Endothelial cell of umbilical vein (primary cell): ENCODE data around the gene GABRR3. TPM values are rescaled to one million over a fixed set of nuclear protein-coding genes. Genes with fewer than 3 reads are reported as not detected.

Experiments
- BruUV-seq: library from RNA; stranded (reverse); fragments of 400-500 nt; replicated peaks from 2 replicates; lab custom pipeline; 2021; lab: Mats Ljungman, UMichigan
- CTCF ChIA-PET: fragments of 300-600, 350-600 bp; sonication (Branson Sonifier 250); formaldehyde crosslinking; loops from one replicate; lab custom pipeline; 2021; ENCODE audit warnings: antibody characterized with exemption, inconsistent platforms; lab: Charles Lee
- POLR2A ChIA-PET: fragments of 300-600, 350-600 bp; sonication (Branson Sonifier 250); formaldehyde crosslinking; loops from one replicate; lab custom pipeline; 2021; ENCODE audit warnings: antibody characterized with exemption, inconsistent platforms; lab: Charles Lee
- DNase-seq: peaks from one replicate; pipeline ENCODE4 v3.0.0-alpha.2; 2011; ENCODE audit warnings: low read depth, low spot score
- FAIRE-seq: peaks from 2 replicates; lab custom pipeline; 2011; peaks lifted over from hg19 to GRCh38; lab: Jason Lieb, UNC
- H2AFZ ChIP-seq: 2 replicates; pipeline ENCODE4 v1.6.0; 2012; ENCODE audit warnings: low read depth, low read length, control low read depth, inconsistent platforms
- H3K27ac ChIP-seq: 2 replicates; pipeline ENCODE4 v1.5.1; 2011; ENCODE audit warnings: low read depth, mild to moderate bottlenecking, control low read depth, low read length, moderate library complexity; ENCODE audit not compliant: insufficient read depth
- H3K27me3 ChIP-seq, 2 experiments: 2 replicates each; pipeline versions ENCODE4 v1.6.0 to v1.6.1; 2011; ENCODE audit warnings: low read length in 2 of 2, mixed read lengths in 1 of 2; ENCODE audit not compliant: control insufficient read depth in 2 of 2, insufficient read depth in 2 of 2
- H3K36me3 ChIP-seq, 2 experiments: 2 replicates in 1 of 2; 3 replicates in 1 of 2; pipeline ENCODE4 v1.5.1; 2011; ENCODE audit warnings: low read length in 2 of 2, mild to moderate bottlenecking in 1 of 2, moderate library complexity in 1 of 2; ENCODE audit not compliant: control insufficient read depth in 2 of 2, insufficient read depth in 2 of 2; ENCODE audit errors: extremely low read depth in 1 of 2
- H3K4me1 ChIP-seq: 3 replicates; pipeline ENCODE4 v1.5.1; 2011; ENCODE audit warnings: mild to moderate bottlenecking, low read length; ENCODE audit not compliant: control insufficient read depth, insufficient read depth; ENCODE audit errors: extremely low read depth
- H3K4me2 ChIP-seq: 2 replicates; pipeline ENCODE4 v1.6.1; 2011; ENCODE audit warnings: low read length, control low read depth, mixed read lengths; ENCODE audit not compliant: insufficient read depth
- H3K4me3 ChIP-seq, 3 experiments: fragments of 200-600 bp in 1 of 3; sonication (generic), shearing (Covaris generic) in 1 of 3; replicated peaks in 1 of 3; 2 replicates each; pipeline ENCODE4 v1.5.1; 2011 to 2016; ENCODE audit warnings: control low read depth in 3 of 3, low read length in 3 of 3, mild to moderate bottlenecking in 2 of 3, inconsistent platforms in 1 of 3, low read depth in 1 of 3, moderate library complexity in 1 of 3; ENCODE audit not compliant: insufficient read depth in 1 of 3
- H3K79me2 ChIP-seq: 2 replicates; pipeline ENCODE4 v1.6.0; 2012; ENCODE audit warnings: low read length, inconsistent platforms; ENCODE audit not compliant: control insufficient read depth, insufficient read depth
- H3K9ac ChIP-seq: replicated peaks from 2 replicates; pipeline ENCODE3; 2011; ENCODE audit warnings: low read length, control low read depth; ENCODE audit not compliant: insufficient read depth; ENCODE audit errors: extremely low read depth
- H3K9me1 ChIP-seq: replicated peaks from 3 replicates; pipeline ENCODE4 v1.6.0; 2011; ENCODE audit warnings: mild to moderate bottlenecking, low read length; ENCODE audit not compliant: control insufficient read depth, insufficient read depth; ENCODE audit errors: extremely low read depth
- H3K9me3 ChIP-seq: replicated peaks from 2 replicates; pipeline ENCODE4 v1.5.1; 2012; ENCODE audit warnings: low read length, inconsistent platforms; ENCODE audit not compliant: control insufficient read depth, insufficient read depth
- H4K20me1 ChIP-seq: replicated peaks from 2 replicates; pipeline ENCODE3; 2011; ENCODE audit warnings: mild to moderate bottlenecking, low read length; ENCODE audit not compliant: control insufficient read depth, insufficient read depth; ENCODE audit errors: extremely low read depth
- EZH2 ChIP-seq: IDR thresholded peaks from 2 replicates; pipeline ENCODE4 v1.6.1; 2012; ENCODE audit warnings: borderline replicate concordance, low read depth, mild to moderate bottlenecking, moderate library complexity, low read length, inconsistent platforms; ENCODE audit not compliant: severe bottlenecking
- FOS ChIP-seq: IDR thresholded peaks from 2 replicates; pipeline ENCODE4 v1.6.1; 2011; ENCODE audit warnings: mild to moderate bottlenecking, low read length, moderate library complexity, borderline replicate concordance; ENCODE audit not compliant: insufficient read depth
- GATA2 ChIP-seq: IDR thresholded peaks from 2 replicates; pipeline ENCODE4 v1.7.0; 2011; ENCODE audit warnings: low read depth, mild to moderate bottlenecking, moderate library complexity, mixed read lengths, low read length; ENCODE audit not compliant: insufficient read length, insufficient read depth
- JUN ChIP-seq: IDR thresholded peaks from 2 replicates; pipeline ENCODE4 v1.6.1; 2011; ENCODE audit warnings: borderline replicate concordance, low read depth; ENCODE audit not compliant: insufficient read length, insufficient read depth
- MYC ChIP-seq: IDR thresholded peaks from one replicate; pipeline ENCODE4 v1.6.1; 2011; ENCODE audit warnings: mild to moderate bottlenecking, low read depth, low read length
- POLR2A ChIP-seq: IDR thresholded peaks from 2 replicates; pipeline ENCODE4 v1.6.1; 2012; ENCODE audit warnings: low read depth, mild to moderate bottlenecking, control low read depth, low read length
- POLR2AphosphoS5 ChIP-seq: IDR thresholded peaks from 2 replicates; pipeline ENCODE4 v1.6.1; 2012; ENCODE audit warnings: low read depth, mild to moderate bottlenecking, control low read depth, low read length, moderate library complexity; ENCODE audit not compliant: insufficient read depth
- dilution Hi-C: fragments of 300-500 bp; cut with MboI; formaldehyde crosslinking; loops from one replicate; pipeline ENCODE4 v1.15.0; 2019; ENCODE audit warnings: low sequenced_read_pairs; ENCODE audit not compliant: extremely low pct_ligation_motif_present
- intact Hi-C: fragments of 100-400 bp; cut with micrococcal nuclease; formaldehyde crosslinking; loops from one replicate; pipeline ENCODE4 v1.10.0; 2022
- polyA plus RNA-seq, 4 experiments: library from polyadenylated mRNA; depleted of rRNA in 3 of 4; stranded (reverse) in 3 of 4; unstranded in 1 of 4; fragments of >200 nt; gene quantifications; 2 replicates each; pipeline versions ENCODE4 v1.2.1 to v1.2.3, GENCODE V29; 2011 to 2012; ENCODE audit warnings: missing spikeins in 1 of 4
- total RNA-seq: library from RNA; stranded (reverse); gene quantifications from 2 replicates; pipeline ENCODE4 v1.2.3, GENCODE V29; 2021
- TF ChIP-seq, protein P1 (sequence below), 2 donors: IDR thresholded peaks; 1 replicate in 1 of 2; 2 replicates in 1 of 2; pipeline ENCODE4 v1.5.1; 2011; ENCODE audit warnings: low read length in 2 of 2, mild to moderate bottlenecking in 2 of 2, moderate library complexity in 2 of 2, control low read depth in 1 of 2, inconsistent platforms in 1 of 2, low read depth in 1 of 2; ENCODE audit not compliant: insufficient read depth in 1 of 2; ENCODE audit errors: extremely low read depth in 1 of 2
- TF ChIP-seq, protein P2 (sequence below): IDR thresholded peaks from 2 replicates; pipeline ENCODE4 v1.6.1; 2011; ENCODE audit not compliant: insufficient read depth, insufficient read length

GABRR3 gene
- total and polyA plus RNA-seq, 2 donors (not counting 3 experiments of a cell fraction or from before 2014, with no cell fraction given): not detected

DNA sequence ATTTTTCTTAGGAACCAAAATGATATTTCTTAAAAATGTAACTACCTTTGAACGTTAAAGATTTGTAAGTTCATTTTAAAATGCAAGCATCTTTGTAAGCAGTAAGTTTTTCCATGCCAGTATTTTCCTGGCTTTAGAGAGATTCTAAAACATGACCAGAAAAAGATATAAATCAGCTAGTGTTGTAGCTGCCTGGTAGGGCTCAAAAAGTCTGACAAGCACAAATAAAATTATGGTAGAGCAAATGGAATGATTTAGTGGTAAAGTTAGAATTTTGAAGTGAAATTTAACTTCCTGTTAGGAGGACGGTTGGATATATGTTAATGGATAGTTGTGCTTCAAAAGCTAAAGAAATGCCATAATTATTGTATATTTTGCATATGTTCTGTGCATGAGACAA is 29.7 kb downstream of the GABRR3 start:
- H3K4me3 ChIP-seq: no peak overlapping the region
- no peaks in the 10 kb centered on the region for H3K79me2 ChIP-seq
- no peak overlapping the region for H2AFZ ChIP-seq
- TF ChIP-seq, protein P1, sequence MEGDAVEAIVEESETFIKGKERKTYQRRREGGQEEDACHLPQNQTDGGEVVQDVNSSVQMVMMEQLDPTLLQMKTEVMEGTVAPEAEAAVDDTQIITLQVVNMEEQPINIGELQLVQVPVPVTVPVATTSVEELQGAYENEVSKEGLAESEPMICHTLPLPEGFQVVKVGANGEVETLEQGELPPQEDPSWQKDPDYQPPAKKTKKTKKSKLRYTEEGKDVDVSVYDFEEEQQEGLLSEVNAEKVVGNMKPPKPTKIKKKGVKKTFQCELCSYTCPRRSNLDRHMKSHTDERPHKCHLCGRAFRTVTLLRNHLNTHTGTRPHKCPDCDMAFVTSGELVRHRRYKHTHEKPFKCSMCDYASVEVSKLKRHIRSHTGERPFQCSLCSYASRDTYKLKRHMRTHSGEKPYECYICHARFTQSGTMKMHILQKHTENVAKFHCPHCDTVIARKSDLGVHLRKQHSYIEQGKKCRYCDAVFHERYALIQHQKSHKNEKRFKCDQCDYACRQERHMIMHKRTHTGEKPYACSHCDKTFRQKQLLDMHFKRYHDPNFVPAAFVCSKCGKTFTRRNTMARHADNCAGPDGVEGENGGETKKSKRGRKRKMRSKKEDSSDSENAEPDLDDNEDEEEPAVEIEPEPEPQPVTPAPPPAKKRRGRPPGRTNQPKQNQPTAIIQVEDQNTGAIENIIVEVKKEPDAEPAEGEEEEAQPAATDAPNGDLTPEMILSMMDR (IDR thresholded peaks at IDR 0.05; ENCODE audit: extremely low read depth in 1 of 2, insufficient read depth in 1 of 2, low read depth in 1 of 2, low read length in 2 of 2): no peak
- TF ChIP-seq, protein P2, sequence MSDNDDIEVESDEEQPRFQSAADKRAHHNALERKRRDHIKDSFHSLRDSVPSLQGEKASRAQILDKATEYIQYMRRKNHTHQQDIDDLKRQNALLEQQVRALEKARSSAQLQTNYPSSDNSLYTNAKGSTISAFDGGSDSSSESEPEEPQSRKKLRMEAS: no peak
- TF ChIP-seq EZH2 (no peak), POLR2A (no peak), JUN (no peak), POLR2AphosphoS5 (no peak), GATA2 (no peak), MYC (no peak), FOS (no peak)
- no peak for DNase-seq
- BruUV-seq: no TSS peak
- H3K9me3 ChIP-seq: no peaks in the 10 kb centered on the region
- H3K4me2 ChIP-seq: no peak overlapping the region
- ChIA-PET CTCF (no interaction called here), POLR2A (no interaction called here)
- no peak overlapping the region for H3K9ac ChIP-seq
- H3K9me1 ChIP-seq: no peaks in the 10 kb centered on the region
- H4K20me1 ChIP-seq: no peaks in the 10 kb centered on the region
- dilution Hi-C loops: no loop called here
- peaks cover 7 to 9% of the 10 kb centered on the region in 2 experiments for H3K27me3 ChIP-seq
- no peak for FAIRE-seq
- intact Hi-C loops: no loop called here
- no peak overlapping the region for H3K27ac ChIP-seq
- no peaks in the 10 kb centered on the region for H3K36me3 ChIP-seq
- H3K4me1 ChIP-seq: no peaks in the 10 kb centered on the region
